Epithelial cell of esophagus (primary cell): ENCODE results near the gene MAPK8IP2.
"Not testable (repeated sequence)": the region's sequence is repeated elsewhere in the genome, so short reads cannot be mapped to it uniquely, and the experiment has no call there.

Experiments
- DNase-seq: peaks from one replicate; pipeline ENCODE4 v3.0.0; 2010; ENCODE audit warnings: low read depth
- H3K4me3 ChIP-seq: 2 replicates; pipeline ENCODE4 v1.5.1; 2011; ENCODE audit warnings: mild to moderate bottlenecking, low read length, control low read depth
- TF ChIP-seq, protein P1 (sequence below): IDR thresholded peaks from 2 replicates; pipeline ENCODE4 v1.5.1; 2011; ENCODE audit warnings: low read depth, mild to moderate bottlenecking, low read length, control low read depth, inconsistent platforms; ENCODE audit not compliant: insufficient read depth; ENCODE audit errors: missing control alignments

The MAPK8IP2 gene

DNA sequence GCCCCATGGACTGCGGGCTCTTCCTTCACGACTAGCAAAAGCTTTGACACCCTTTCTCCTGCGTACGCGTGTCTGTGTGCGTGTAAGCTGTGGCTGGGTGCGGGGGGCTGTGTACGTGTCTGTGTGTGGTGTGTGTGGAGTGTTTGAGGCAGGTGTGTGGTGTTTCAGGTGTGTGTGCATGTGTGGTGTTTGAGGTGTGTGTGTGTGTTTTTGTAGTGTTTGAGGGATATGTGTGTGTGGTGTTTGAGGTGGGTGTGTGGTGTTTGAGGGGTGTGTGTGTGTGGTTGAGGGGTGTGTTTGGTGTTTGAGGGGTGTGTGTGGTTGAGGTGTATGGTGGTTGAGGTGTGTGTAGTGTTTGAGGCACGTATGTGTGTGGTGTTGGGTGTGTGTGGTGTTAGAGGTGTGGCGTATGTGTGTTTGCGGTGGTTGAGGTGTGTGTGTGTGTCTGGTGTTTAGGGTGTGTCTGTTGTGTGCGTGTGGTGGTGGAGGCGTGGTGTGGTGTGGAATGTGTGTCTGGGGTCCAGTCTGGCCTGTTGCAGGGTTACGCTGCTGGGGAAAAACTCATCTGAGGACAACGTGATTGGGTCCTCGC lies 28.0 kb downstream of the MAPK8IP2 start:
- no peak for DNase-seq
- H3K4me3 ChIP-seq = peak overlapping the region; percentile 73
- TF ChIP-seq, protein P1, sequence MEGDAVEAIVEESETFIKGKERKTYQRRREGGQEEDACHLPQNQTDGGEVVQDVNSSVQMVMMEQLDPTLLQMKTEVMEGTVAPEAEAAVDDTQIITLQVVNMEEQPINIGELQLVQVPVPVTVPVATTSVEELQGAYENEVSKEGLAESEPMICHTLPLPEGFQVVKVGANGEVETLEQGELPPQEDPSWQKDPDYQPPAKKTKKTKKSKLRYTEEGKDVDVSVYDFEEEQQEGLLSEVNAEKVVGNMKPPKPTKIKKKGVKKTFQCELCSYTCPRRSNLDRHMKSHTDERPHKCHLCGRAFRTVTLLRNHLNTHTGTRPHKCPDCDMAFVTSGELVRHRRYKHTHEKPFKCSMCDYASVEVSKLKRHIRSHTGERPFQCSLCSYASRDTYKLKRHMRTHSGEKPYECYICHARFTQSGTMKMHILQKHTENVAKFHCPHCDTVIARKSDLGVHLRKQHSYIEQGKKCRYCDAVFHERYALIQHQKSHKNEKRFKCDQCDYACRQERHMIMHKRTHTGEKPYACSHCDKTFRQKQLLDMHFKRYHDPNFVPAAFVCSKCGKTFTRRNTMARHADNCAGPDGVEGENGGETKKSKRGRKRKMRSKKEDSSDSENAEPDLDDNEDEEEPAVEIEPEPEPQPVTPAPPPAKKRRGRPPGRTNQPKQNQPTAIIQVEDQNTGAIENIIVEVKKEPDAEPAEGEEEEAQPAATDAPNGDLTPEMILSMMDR = no peak

DNA sequence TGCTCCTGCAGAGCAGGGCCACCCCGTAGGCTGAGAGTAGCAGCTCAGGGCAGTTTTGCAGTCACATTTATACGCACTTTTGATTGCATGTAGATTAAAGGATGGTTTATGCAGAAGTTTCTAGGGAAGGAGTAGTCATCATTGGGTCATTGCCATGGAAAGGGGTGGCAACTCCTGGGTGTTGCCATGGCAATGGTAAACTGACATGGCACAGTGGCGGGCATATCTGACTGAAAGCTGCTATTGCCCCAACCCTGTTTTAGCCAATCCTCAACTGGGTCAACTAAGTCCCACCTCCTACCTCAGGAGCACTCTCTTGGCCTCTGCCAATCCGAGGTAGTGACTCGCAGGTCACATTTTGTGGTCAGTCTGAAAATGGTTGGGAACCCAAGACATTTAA lies 29.8 kb downstream of the MAPK8IP2 start:
- no peak overlapping the region for H3K4me3 ChIP-seq
- no peak for DNase-seq
- TF ChIP-seq, protein P1 = no peak

DNA sequence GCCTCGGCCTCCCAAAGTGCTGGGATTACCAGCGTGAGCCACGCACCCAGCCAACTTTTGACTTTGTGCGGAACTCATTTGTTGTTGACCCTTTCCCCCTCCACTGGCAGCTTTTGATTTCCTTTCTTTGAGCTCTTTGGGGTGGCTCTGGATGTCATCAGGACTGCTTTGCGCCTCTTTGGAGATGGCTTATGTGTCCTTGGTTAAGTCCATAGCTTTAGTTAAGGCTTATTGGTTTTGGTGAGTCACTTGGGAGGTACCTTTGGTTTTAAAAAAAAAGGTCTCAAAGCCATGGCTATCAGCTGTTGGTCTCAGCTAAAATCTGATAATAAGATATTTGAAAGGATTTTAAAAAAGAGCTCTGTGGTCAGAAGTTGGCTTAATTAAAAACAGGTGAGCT lies 32.5 kb downstream of the MAPK8IP2 start:
- DNase-seq = no peak
- no peak overlapping the region for H3K4me3 ChIP-seq
- TF ChIP-seq, protein P1 = no peak

DNA sequence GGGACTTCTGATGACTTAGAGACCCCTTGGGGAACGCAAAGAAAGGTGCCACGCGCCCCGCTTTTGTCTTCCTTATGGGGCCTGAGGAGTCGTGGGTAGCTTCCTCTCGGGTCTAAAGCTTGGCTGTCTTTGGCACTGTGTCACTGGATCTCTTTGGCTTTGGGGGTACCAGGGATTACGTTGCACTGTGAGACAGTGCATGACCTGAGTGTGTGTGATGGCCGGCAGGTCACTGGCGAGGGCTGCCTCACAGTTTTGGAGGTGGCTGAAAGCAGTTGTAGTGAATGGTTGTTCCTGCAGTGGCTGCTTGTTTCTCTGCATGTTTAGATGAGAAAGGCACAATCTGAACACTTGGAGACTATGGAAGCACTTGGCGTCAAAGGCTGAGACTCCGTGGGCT lies 33.2 kb downstream of the MAPK8IP2 start:
- no peak for DNase-seq
- TF ChIP-seq, protein P1 = no peak
- H3K4me3 ChIP-seq = no peak overlapping the region

DNA sequence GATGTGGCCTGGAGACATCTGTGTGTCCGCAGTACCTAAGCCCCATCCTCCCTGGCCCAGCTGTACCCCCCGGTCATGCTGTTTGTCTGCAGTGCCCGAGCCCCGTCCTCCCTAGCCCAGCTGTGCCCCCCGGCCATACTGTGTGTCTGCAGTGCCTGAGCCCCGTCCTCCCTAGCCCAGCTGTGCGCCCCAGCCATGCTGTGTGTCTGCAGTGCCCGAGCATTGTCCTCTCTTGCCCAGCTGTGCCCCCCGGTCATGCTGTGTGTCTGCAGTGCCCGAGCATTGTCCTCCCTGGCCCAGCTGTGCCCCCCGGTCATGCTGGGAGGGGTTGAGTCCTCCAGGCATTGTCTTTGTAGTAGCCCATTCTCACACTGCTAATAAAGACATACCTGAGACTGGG lies 35.0 kb downstream of the MAPK8IP2 start:
- no peak overlapping the region for H3K4me3 ChIP-seq
- no peak for DNase-seq
- TF ChIP-seq, protein P1 = no peak

DNA sequence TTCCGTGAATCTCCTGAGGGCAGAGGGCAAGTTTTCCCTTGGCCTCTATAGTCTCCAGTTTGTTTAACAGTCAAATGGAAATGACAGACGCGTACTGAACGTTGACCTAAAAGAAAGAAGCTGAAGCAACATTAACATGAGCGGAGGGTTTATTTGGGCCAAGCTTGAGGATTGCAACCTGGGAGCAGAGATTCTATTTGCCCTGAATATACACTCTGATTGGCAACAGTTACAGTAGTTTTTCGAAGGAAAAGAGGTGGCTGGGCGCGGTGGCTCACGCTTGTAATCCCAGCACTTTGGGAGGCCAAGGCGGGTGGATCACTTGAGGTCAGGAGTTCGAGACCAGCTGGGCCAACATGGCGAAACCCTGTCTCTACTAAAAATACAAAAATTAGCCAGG lies 39.7 kb downstream of the MAPK8IP2 start:
- not testable (repeated sequence) for H3K4me3 ChIP-seq, DNase-seq

DNA sequence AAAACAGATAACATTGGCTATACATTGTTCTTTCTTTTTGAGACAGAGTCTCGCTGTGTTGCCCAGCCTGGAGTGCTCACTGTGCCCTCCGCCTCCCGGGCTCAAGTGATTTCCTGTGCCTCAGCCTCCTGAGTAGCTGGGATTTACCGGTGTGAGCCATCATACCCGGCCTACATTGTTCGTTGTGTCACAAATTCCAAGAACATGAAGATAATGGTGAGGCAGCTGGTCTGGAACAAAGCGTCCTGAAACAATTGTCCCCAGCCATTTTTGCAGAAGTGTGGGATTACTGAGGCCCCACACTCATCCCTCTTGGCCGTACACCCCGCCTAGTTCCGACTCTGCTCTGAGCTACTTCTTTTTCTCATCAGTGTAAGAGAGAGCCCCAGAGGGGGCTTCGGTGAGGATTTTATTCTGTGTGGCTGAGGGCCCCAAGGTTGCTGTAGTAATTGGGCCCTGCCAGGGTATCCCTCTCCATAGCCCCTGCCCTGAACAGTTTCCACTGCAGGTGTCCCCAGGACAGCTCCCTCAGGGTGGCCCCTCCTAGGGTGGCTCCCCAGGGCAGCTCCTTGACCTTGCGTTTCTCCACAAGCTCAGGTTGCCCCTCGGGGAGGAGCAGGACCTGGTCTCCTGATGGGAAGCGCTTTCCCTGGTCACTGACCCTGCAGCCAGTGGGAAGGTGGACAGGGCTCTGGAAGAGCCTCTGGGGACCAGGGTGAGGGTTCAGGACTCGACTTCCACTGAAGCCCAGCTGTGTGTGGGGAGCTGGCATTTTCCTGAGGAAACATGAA lies 40.5 kb downstream of the MAPK8IP2 start:
- DNase-seq = no peak
- H3K4me3 ChIP-seq = no peak overlapping the region
- TF ChIP-seq, protein P1 = no peak
